Activated CD4-positive, alpha-beta T cell treated with anti-CD3 and anti-CD28 coated beads for 36 hours (primary cell): Measurements from ENCODE around the gene SETD1A. TPM values are rescaled to one million over a fixed set of nuclear protein-coding genes. Genes with fewer than 3 reads are reported as not detected.

Experiments used
- ATAC-seq: fragments of 200-7000 bp; cut with Tn5 transposase; one replicate; pipeline ENCODE4 v1.10.0; 2021; ENCODE audit warnings: mild to moderate bottlenecking, moderate library complexity
- CTCF ChIA-PET: fragments of 350-600 bp; sonication (Branson Sonifier 250); formaldehyde crosslinking; loops from one replicate; lab custom pipeline; 2021; ENCODE audit warnings: antibody characterized with exemption; lab: Charles Lee
- POLR2A ChIA-PET: fragments of 350-600 bp; sonication (Branson Sonifier 250); formaldehyde crosslinking; loops from one replicate; lab custom pipeline; 2021; ENCODE audit warnings: antibody characterized with exemption, inconsistent platforms; lab: Charles Lee
- DNase-seq: peaks from one replicate; pipeline ENCODE4 v3.0.0-alpha.2; 2020
- H3K27ac Mint-ChIP-seq: one replicate; pipeline ENCODE4 v1.8.0; 2021; ENCODE audit warnings: mixed read lengths
- H3K27me3 Mint-ChIP-seq: one replicate; pipeline ENCODE4 v1.8.0; 2021; ENCODE audit warnings: mixed read lengths
- H3K36me3 Mint-ChIP-seq: one replicate; pipeline ENCODE4 v1.8.0; 2021; ENCODE audit warnings: low read depth, mixed read lengths
- H3K4me1 Mint-ChIP-seq: one replicate; pipeline ENCODE4 v1.8.0; 2021; ENCODE audit warnings: mixed read lengths
- H3K4me3 Mint-ChIP-seq: one replicate; pipeline ENCODE4 v1.8.0; 2021; ENCODE audit warnings: mild to moderate bottlenecking, moderate library complexity, mixed read lengths
- H3K9me3 Mint-ChIP-seq: one replicate; pipeline ENCODE4 v1.8.0; 2021; ENCODE audit warnings: low read depth, mixed read lengths
- intact Hi-C, 2 experiments: fragments of 100-400 bp; cut with DNase I in 1 of 2; cut with micrococcal nuclease in 1 of 2; formaldehyde crosslinking; loops; one replicate each; pipeline versions ENCODE4 v1.14.2 to v1.15.1; 2022 to 2024; cut with DNase I, micrococcal nuclease
- total RNA-seq, 2 experiments: library from RNA; stranded (reverse); gene quantifications; one replicate each; pipeline ENCODE4 v1.2.3, GENCODE V29; 2021

SETD1A gene
- total RNA-seq, 2 experiments from 2014 or later, result 18.5 to 21.7 TPM

GRCh38 chr16:30982548-30983288, 25.2 kb downstream of the SETD1A start:
- H3K4me1 Mint-ChIP-seq, result peaks cover 3% of the 10 kb centered on the region
- H3K27ac Mint-ChIP-seq, result no peak overlapping the region
- H3K9me3 Mint-ChIP-seq, result no peaks in the 10 kb centered on the region
- DNase-seq, result no peak
- no peak for ATAC-seq
- peaks cover 18% of the 10 kb centered on the region for H3K36me3 Mint-ChIP-seq
- H3K27me3 Mint-ChIP-seq, result no peaks in the 10 kb centered on the region
- POLR2A ChIA-PET, result interaction anchor here (1.1 kb wide), 1 partner anchor 143 kb away, joined by 3 read pairs; no protein-coding TSS in a partner anchor
- H3K4me3 Mint-ChIP-seq, result no peak overlapping the region
- CTCF ChIA-PET, result interaction anchor here (0.5 to 5.2 kb wide), 11 partner anchors 11 to 886 kb away, joined by 3 to 35 read pairs (median 4); no protein-coding TSS in a partner anchor
- intact Hi-C loops, result loop anchor here (10.0 kb wide), 2 partner anchors 112 to 312 kb away; partner anchors contain the start of gene VKORC1 (in 1 of the 2)

- CTCF ChIA-PET, result interaction anchor here (0.5 to 5.2 kb wide), 12 partner anchors 10 to 886 kb away, joined by 3 to 35 read pairs (median 4); no protein-coding TSS in a partner anchor
- no peaks in the 10 kb centered on the region for H3K9me3 Mint-ChIP-seq
- peaks cover 18% of the 10 kb centered on the region for H3K36me3 Mint-ChIP-seq
- DNase-seq (no peak), ATAC-seq (no peak)
- H3K4me3 Mint-ChIP-seq, result no peak overlapping the region
- H3K4me1 Mint-ChIP-seq, result peaks cover 3% of the 10 kb centered on the region
- H3K27ac Mint-ChIP-seq, result no peak overlapping the region
- intact Hi-C loops, result loop anchor here (10.0 kb wide), 2 partner anchors 111 to 311 kb away; partner anchors contain the start of gene VKORC1 (in 1 of the 2)
- H3K27me3 Mint-ChIP-seq, result no peaks in the 10 kb centered on the region
- POLR2A ChIA-PET, result no interaction called here
Observed at GRCh38 chr16:30983289-30983889, 25.8 kb downstream of the SETD1A start.

- peaks cover 18% of the 10 kb centered on the region for H3K36me3 Mint-ChIP-seq
- H3K4me1 Mint-ChIP-seq, result peaks cover 3% of the 10 kb centered on the region
- H3K4me3 Mint-ChIP-seq, result no peak overlapping the region
- no peak overlapping the region for H3K27ac Mint-ChIP-seq
- no peaks in the 10 kb centered on the region for H3K27me3 Mint-ChIP-seq
- H3K9me3 Mint-ChIP-seq, result no peaks in the 10 kb centered on the region
- DNase-seq, result no peak
- ATAC-seq, result no peak
- POLR2A ChIA-PET, result interaction anchor here (1.0 kb wide), 1 partner anchor 158 kb away, joined by 3 read pairs; no protein-coding TSS in a partner anchor
- CTCF ChIA-PET, result interaction anchor here (0.5 to 5.2 kb wide), 24 partner anchors 9 to 885 kb away, joined by 3 to 35 read pairs (median 4); no protein-coding TSS in a partner anchor
- intact Hi-C loops, result loop anchor here (10.0 kb wide), 2 partner anchors 111 to 311 kb away; partner anchors contain the start of gene VKORC1 (in 1 of the 2)
Observed at GRCh38 chr16:30983898-30984610, 26.5 kb downstream of the SETD1A start.

GRCh38 chr16:30984669-30985400, 27.3 kb downstream of the SETD1A start, which contains the start of gene HSD3B7:
HSD3B7 (plus strand) TSS chr16:30985207; CDS start chr16:30985659, 452 bp downstream.
- peaks cover 3% of the 10 kb centered on the region for H3K4me1 Mint-ChIP-seq
- H3K9me3 Mint-ChIP-seq, result no peaks in the 10 kb centered on the region
- no peaks in the 10 kb centered on the region for H3K27me3 Mint-ChIP-seq
- H3K27ac Mint-ChIP-seq, result peak within 1 kb of the TSS; percentile 31
- ChIA-PET POLR2A (interaction anchor here (1.0 kb wide), 1 partner anchor 157 kb away, joined by 3 read pairs; no protein-coding TSS in a partner anchor), CTCF (interaction anchor here (0.5 to 5.2 kb wide), 23 partner anchors 9 to 884 kb away, joined by 3 to 35 read pairs (median 3); no protein-coding TSS in a partner anchor)
- ATAC-seq, result peak; percentile 92
- intact Hi-C loops, result loop anchor here (1.0 to 10.0 kb wide), 7 partner anchors 89 to 883 kb away; partner anchors contain the start of genes VKORC1 (in 1 of the 2), ZNF646 (in 1 of the 2) and ZNF668 (in 1 of the 2)
- no peak within 1 kb of the TSS for H3K4me3 Mint-ChIP-seq
- peaks cover 18% of the 10 kb centered on the region for H3K36me3 Mint-ChIP-seq
- peak; percentile 91 for DNase-seq

GRCh38 chr16:30985401-30986128, 28.0 kb downstream of the SETD1A start:
- peak; percentile 39 for DNase-seq

GRCh38 chr16:30986129-30986991, 28.8 kb downstream of the SETD1A start:
- peaks cover 13% of the 10 kb centered on the region for H3K36me3 Mint-ChIP-seq
- no peak for ATAC-seq
- no peaks in the 10 kb centered on the region for H3K9me3 Mint-ChIP-seq
- no peak overlapping the region for H3K4me3 Mint-ChIP-seq
- ChIA-PET POLR2A (interaction anchor here (0.5 to 0.8 kb wide), 3 partner anchors 88 to 456 kb away, joined by 3 to 4 read pairs (median 3); partner anchors contain the start of genes ZNF646, ZNF668 and ZNF843), CTCF (interaction anchor here (0.6 to 5.2 kb wide), 10 partner anchors 8 to 474 kb away, joined by 3 to 35 read pairs (median 4); no protein-coding TSS in a partner anchor)
- intact Hi-C loops, result loop anchor here (10.0 kb wide), 2 partner anchors 108 to 308 kb away; partner anchors contain the start of gene VKORC1 (in 1 of the 2)
- peaks cover 3% of the 10 kb centered on the region for H3K4me1 Mint-ChIP-seq
- H3K27ac Mint-ChIP-seq, result no peak overlapping the region
- no peaks in the 10 kb centered on the region for H3K27me3 Mint-ChIP-seq
- no peak for DNase-seq

More at GRCh38 chr16:30985401-30986128, 28.0 kb downstream of the SETD1A start:
- Mint-ChIP-seq H3K4me1 (peaks cover 3% of the 10 kb centered on the region), H3K36me3 (peaks cover 18% of the 10 kb centered on the region), H3K27me3 (no peaks in the 10 kb centered on the region), H3K27ac (peak overlapping the region; percentile 31), H3K4me3 (no peak overlapping the region), H3K9me3 (no peaks in the 10 kb centered on the region)
- intact Hi-C loops, result loop anchor here (1.0 to 10.0 kb wide), 7 partner anchors 89 to 883 kb away; partner anchors contain the start of genes VKORC1 (in 1 of the 2), ZNF646 (in 1 of the 2) and ZNF668 (in 1 of the 2)
- peak; percentile 40 for ATAC-seq
- ChIA-PET POLR2A (interaction anchor here (0.5 to 1.0 kb wide), 4 partner anchors 88 to 457 kb away, joined by 3 to 4 read pairs (median 3); partner anchors contain the start of genes ZNF646, ZNF668 and ZNF843), CTCF (interaction anchor here (0.5 to 5.2 kb wide), 22 partner anchors 9 to 883 kb away, joined by 3 to 35 read pairs (median 4); no protein-coding TSS in a partner anchor)

GRCh38 chr16:30987581-30988190, 30.1 kb downstream of the SETD1A start:
- ATAC-seq (no peak), DNase-seq (no peak)
- peaks cover 10% of the 10 kb centered on the region for H3K36me3 Mint-ChIP-seq
- H3K27me3 Mint-ChIP-seq, result no peaks in the 10 kb centered on the region
- intact Hi-C loops, result loop anchor here (10.0 kb wide), 2 partner anchors 107 to 307 kb away; partner anchors contain the start of gene VKORC1 (in 1 of the 2)
- ChIA-PET CTCF (no interaction called here), POLR2A (no interaction called here)
- no peak overlapping the region for H3K27ac Mint-ChIP-seq
- no peaks in the 10 kb centered on the region for H3K9me3 Mint-ChIP-seq
- peaks cover 3% of the 10 kb centered on the region for H3K4me1 Mint-ChIP-seq
- no peak overlapping the region for H3K4me3 Mint-ChIP-seq

- ChIA-PET POLR2A (interaction anchor here (0.6 kb wide), 1 partner anchor 189 kb away, joined by 7 read pairs; no protein-coding TSS in a partner anchor), CTCF (interaction anchor here (0.6 kb wide), 1 partner anchor 32 kb away, joined by 3 read pairs; the partner anchor contains the start of gene SETD1A)
- Mint-ChIP-seq H3K4me1 (peaks cover 6% of the 10 kb centered on the region), H3K36me3 (peaks cover 3% of the 10 kb centered on the region), H3K27ac (no peak overlapping the region), H3K9me3 (no peaks in the 10 kb centered on the region), H3K4me3 (no peak overlapping the region), H3K27me3 (no peaks in the 10 kb centered on the region)
- intact Hi-C loops, result loop anchor here (10.0 kb wide), 5 partner anchors 55 to 875 kb away; partner anchors contain the start of gene VKORC1 (in 1 of the 2)
- ATAC-seq (no peak), DNase-seq (no peak)
Observed at GRCh38 chr16:30989469-30990047, 32.0 kb downstream of the SETD1A start.
